Fibroblast of the conjunctiva (primary cell): ENCODE data around the gene POMGNT1.
A peak's percentile ranks its signal among the peaks of the same experiment; 100 is the strongest.
"Not testable (repeated sequence)": the region's sequence is repeated elsewhere in the genome, so short reads cannot be mapped to it uniquely, and the experiment has no call there.

Experiments used
- DNase-seq: peaks from one replicate; pipeline ENCODE4 v3.0.0-alpha.2; 2010; ENCODE audit warnings: low read depth

Gene POMGNT1

GRCh38 chr1:46197964-46198811 lies at the start of gene POMGNT1:
POMGNT1 (minus strand) TSS chr1:46198434; CDS start chr1:46197821, 613 bp downstream.
- DNase-seq, result no peak

- DNase-seq, result peak; percentile 98
These were observed 49.3 kb upstream of the POMGNT1 start, which contains the start of gene RAD54L for GRCh38 chr1:46247436-46248121. RAD54L (plus strand) TSS chr1:46247763; CDS start chr1:46248406, 643 bp downstream.

- DNase-seq, result peak; percentile 18
These were observed 48.6 kb upstream of the POMGNT1 start for GRCh38 chr1:46246548-46247435.

- DNase-seq, result not testable (repeated sequence)
These were observed 47.9 kb upstream of the POMGNT1 start for GRCh38 chr1:46246136-46246535.

- peak; percentile 18 for DNase-seq
These were observed 46.6 kb upstream of the POMGNT1 start for GRCh38 chr1:46244656-46245371.

- not testable (repeated sequence) for DNase-seq
These were observed 45.6 kb upstream of the POMGNT1 start for GRCh38 chr1:46243831-46244230.

GRCh38 chr1:46242918-46243317 lies 44.7 kb upstream of the POMGNT1 start:
- no peak for DNase-seq

GRCh38 chr1:46241733-46242132 lies 43.5 kb upstream of the POMGNT1 start:
- DNase-seq, result not testable (repeated sequence)

GRCh38 chr1:46238865-46239264 lies 40.6 kb upstream of the POMGNT1 start:
- DNase-seq, result not testable (repeated sequence)

- no peak for DNase-seq
These were observed 38.6 kb upstream of the POMGNT1 start for GRCh38 chr1:46236882-46237281.

GRCh38 chr1:46231231-46231630 lies 33.0 kb upstream of the POMGNT1 start:
- not testable (repeated sequence) for DNase-seq

GRCh38 chr1:46224966-46225365 lies 26.7 kb upstream of the POMGNT1 start:
- no peak for DNase-seq

GRCh38 chr1:46223472-46223943 lies 25.3 kb upstream of the POMGNT1 start:
- peak; percentile 90 for DNase-seq

GRCh38 chr1:46223055-46223454 lies 24.8 kb upstream of the POMGNT1 start:
- not testable (repeated sequence) for DNase-seq

GRCh38 chr1:46221749-46222148 lies 23.5 kb upstream of the POMGNT1 start:
- no peak for DNase-seq

GRCh38 chr1:46220808-46221207 lies 22.6 kb upstream of the POMGNT1 start:
- no peak for DNase-seq

GRCh38 chr1:46219551-46220520 lies 21.6 kb upstream of the POMGNT1 start:
- DNase-seq, result no peak

- no peak for DNase-seq
These were observed 20.2 kb upstream of the POMGNT1 start for GRCh38 chr1:46218443-46218842.

GRCh38 chr1:46215504-46215903 lies 17.3 kb upstream of the POMGNT1 start:
- no peak for DNase-seq

- DNase-seq, result no peak
These were observed 12.8 kb upstream of the POMGNT1 start for GRCh38 chr1:46211051-46211450.
